ENCODE results near the gene D2HGDH.
"Not testable (repeated sequence)": the region's sequence is repeated elsewhere in the genome, so short reads cannot be mapped to it uniquely, and the experiment has no call there.

D2HGDH gene

DNA sequence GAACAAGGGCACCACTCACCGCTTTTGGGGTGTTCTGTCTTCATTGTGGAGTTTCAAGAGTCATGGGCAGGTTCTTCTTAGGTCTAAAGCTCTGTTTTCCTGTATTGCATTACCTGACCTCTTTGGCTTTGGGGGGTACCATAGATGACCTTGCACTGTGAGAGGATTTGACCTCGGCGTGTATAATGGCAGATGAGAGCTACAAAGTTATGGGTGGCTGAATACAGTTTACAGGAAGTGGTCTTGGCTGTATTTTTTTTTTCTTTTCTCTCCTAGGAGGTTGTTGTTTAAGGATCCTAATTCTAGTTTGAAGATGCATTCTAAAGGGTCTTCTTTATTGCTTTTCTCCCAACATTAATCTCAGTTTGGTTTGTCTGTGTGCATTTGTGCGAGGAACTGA, 53.7 kb downstream of the D2HGDH start:
- in situ Hi-C loops (cut with MboI; ENCODE audit: low sequenced_read_pairs): no loop called here

DNA sequence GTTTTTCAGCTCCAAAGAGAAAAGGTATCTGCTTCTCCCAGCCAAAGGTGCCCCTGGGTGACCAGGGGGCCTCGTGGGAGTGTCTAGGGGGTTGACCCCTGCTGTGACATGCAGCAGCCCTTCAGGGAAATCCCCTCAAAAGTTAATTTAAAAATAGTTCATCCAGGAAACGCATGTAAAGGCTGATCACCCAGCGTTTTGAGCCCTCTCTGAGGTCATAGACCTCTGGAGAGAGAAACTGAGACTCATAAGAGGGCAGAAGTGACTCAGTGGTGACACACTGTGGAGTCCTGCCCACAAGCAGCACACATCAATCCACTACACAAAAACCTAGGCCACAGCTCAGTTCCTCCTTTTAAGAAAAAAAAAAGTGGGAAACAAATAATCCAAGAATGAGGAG, 54.1 kb downstream of the D2HGDH start:
- in situ Hi-C loops (cut with MboI; ENCODE audit: low sequenced_read_pairs): no loop called here

DNA sequence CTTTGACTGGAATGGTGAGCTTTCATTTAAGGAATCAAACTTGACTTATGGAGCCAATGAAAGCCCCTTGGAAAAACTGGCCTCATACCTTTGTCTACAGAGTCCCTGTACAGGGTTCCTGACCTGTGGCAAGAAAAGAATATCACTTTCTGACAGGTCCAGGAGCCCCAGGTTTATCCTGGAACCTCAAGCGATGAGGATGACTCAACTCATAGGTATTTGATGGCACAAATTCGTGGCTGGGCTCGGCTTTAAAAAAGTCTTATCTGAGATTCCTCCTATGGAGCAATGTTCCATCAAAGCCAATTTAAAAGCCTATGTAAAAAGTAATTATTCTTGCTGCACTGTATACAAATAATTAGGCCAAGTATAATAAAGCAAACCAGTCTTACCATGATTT, 57.0 kb downstream of the D2HGDH start:
- in situ Hi-C loops (cut with MboI; ENCODE audit: low sequenced_read_pairs): not testable (repeated sequence)

DNA sequence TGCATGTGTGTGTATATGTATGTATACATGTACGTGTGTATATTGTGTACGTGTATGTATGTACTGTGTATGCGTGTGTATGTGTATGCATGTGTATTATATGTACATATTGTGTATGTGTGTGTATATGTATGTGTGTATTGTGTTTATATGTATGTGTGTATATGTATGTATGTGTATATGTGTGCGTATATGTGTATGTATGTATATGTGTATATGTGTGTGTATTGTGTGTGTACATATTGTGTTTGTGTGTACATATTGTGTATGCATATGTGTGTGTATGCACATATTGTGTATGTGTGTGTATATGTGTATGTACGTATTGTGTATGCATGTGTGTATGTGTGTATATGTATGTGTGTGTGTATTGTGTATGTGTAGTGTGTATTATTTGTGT, 59.0 kb downstream of the D2HGDH start:
- in situ Hi-C loops (cut with MboI; ENCODE audit: low sequenced_read_pairs): no loop called here

DNA sequence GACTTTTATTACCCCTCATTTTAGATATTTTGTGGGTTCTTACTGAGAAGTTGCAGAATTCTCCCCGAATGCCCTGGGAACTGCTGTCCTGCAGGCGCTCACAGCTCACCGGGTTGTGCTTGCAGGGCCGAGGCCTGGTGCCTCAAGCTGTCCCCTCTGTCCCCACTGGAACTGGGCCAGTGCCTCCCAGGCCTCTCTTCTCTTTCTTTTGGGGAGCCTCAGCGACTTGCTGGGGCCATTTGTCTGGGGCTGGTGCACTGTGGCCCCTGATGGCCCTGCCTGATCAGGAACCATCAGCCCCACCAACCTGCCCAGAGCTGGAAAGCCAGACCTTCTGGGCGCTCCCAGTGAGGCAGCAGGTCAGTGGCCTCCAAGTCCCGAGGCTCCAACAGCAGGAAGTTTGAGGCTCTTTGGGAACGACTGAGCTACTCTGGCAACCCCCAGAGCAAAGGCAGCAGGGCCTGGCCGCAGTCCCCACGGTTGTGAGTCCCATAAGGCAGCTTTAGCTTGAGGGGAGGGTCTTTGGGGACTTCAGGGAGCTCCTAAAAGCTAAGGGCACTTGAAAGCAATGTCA, 59.9 kb downstream of the D2HGDH start:
- in situ Hi-C loops (cut with MboI; ENCODE audit: low sequenced_read_pairs): no loop called here

DNA sequence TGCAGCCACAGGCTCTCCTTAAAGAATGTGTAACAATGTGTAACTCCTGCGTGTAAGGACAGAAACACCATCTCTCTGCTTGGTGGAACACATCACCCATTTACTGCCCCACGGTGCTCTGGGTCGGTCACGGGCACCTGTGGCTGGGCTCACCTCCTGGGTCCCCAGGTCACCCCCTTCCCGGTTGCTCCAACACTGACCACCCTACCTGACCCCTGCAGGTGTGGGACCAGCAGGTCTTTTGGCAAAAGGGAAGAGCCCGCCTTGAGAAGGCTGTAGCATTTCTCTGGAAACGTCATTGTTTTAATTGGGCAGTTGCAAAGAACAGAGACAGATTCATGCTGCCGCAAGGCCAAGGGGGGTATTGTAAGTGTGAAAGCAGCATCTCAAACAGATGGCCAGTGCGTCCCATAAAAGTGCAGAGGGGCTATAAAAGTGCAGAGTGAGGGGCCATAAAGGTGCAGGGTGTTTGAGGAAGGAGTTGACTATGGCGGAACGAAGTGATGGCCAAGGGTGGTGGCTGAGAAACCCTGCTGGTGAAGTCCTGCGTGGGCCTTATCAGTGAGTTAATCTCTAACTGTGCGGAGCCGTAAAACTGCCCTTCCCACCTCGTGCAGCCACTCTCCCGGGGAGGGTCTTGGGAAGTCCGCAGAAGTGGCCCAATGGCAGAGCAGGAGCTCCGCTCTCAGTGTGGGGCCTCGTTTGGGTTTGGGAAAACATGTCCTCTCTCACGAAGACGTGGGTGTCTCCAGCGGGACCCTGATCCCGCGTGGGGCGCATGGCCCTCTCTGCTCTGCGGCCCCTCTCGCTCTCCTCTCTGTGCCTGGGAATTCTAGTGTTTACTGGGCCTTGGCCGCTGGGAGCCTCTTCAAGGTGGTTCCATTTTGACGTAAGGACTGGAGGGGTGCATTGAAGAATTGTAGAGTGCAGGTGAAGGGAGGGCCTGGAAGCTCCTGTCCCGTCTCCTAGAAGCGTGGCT, 60.9 kb downstream of the D2HGDH start:
- in situ Hi-C loops (cut with MboI; ENCODE audit: low sequenced_read_pairs): no loop called here

DNA sequence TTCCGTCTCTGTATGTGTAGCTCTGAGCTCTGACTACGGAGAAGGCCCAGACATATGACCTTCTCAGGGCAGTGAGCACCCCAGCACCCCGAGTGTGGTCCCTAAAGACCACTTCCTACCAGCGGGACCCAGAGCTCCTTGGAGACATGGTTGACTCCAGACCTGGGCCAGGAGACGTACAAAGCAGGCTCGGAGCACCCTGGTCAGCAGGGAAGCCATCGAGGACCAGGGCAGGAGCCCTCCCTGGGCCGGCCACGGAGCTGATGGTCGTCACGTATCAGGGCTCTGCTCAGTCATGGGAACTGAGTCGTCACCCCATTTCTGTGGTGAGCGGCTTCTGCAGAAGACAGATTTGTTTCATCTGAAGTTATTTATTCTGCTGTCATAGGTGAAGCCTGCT, 61.8 kb downstream of the D2HGDH start:
- in situ Hi-C loops (cut with MboI; ENCODE audit: low sequenced_read_pairs): no loop called here

DNA sequence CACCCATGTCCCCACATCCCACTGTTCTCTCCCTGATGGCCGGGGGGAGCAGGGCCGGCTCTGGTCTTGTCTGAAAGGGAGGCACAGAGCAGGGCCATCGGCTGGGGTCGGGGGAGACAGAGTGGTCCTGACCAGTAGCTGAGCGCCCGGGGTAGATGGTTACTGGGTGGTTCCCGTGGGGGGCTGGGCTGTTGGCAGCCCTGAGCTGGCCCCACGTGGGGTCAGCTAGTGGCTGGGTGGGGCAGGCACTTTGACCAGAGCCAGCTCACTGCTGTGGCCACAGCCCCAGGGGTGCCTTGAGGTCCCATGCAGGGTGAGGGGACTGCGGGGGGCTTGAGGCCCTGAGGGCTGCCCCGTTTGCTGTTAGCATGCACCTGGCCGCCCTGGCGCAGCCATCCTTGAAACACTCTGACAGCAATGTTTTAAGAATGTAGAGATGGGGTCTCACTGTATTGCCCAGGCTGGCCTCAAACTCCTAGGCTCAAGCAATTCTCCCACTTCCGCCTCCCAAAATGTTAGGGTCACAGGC, 62.2 kb downstream of the D2HGDH start:
- in situ Hi-C loops (cut with MboI; ENCODE audit: low sequenced_read_pairs): no loop called here

DNA sequence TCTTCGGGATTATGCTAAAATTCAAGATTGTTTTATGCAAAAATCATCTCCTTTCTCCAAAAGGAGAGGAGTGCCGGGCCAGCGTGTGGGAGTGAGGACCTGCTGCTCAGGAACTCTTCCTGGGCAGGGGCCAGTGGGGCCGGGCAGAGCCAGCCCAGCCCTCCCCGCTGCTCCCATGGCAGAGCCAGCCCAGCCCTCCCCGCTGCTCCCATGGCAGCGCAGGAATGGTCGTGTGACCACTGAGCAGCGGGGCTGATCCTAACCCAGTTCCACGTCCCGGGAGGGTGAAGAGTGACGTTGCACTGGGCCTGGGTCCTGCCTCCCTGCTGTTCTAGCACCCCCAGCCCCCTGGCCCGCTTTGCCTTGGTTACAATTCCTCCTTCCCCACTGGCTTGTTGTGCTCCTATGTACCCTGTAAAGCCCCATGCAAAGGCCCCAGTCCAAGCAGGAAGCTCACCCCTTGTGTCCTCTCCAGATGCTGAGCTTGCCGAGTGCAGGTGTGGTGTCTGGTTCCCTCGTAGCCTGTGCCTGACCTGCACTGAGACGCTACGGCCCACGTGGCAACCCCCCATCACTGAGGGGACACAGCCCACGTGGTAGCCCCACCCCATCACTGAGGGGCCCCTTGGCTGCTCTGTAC, 63.1 kb downstream of the D2HGDH start:
- in situ Hi-C loops (cut with MboI; ENCODE audit: low sequenced_read_pairs): no loop called here

DNA sequence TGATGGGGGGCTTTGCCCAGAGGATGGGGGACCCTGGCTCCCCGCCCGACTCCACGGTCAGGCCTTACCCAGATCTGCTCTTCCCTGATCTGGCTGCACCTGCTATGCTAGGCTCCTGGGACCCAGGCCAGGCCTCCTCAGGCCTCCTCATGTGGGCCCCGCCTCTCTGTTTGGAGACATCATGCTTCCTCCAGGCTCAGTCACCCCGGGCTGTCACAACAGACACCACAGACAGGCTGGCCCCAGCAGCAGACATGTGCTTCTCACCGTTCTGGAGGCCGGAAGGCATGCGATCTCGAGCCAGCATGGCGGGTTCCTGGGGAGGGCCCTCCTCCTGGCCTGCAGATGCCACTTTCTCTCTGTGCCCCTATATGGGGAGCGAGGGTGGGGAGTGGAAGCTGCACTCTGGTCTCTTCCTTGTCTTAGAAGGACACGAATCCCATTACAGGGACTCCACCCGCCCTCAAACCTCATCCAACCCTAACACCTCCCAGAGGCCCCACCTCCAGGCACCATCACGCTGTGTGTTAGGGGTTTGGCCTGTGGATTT, 63.7 kb downstream of the D2HGDH start:
- in situ Hi-C loops (cut with MboI; ENCODE audit: low sequenced_read_pairs): no loop called here

DNA sequence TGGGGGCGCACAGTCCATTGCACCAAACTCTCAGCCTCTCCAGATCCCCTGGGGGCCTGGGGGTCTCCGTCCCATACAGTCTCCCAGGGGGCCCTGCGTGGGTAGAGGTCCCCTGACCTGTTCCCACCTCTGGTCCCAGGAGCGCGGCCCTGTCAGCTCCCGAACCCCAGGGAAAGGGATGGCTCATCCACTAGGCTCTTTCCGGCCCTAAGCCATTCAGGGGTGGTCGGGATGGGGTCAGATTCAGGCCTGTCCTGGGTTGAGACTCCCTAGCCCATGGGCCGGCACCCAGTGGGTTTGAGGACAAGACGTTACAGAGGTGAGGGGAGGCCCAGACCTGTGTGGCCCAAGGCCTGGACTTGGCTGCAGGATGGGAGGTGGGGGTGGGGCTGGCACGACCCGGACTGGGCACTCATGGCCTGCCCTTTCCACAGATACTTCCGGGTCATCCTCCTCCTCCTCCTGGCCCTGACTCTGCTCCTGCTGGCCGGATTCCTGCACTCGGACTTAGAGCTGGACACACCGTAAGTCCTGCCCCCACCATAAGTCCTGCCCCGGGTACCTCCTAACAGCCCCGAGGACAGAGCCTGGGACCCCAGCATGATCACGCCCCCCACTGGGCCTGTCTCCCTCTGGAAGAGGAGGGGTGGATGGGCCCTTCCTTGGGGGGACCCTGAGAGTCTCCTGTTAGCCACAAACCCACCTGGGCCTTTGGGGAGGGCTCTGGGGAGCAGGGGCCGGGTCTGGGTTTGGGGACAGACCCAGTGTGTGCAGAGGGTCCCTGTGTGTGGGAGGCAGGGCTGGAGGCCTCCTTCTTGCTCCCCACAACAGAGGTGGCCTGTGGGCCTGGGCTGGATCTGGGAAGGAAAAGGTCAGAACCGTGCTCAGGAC, 64.4 kb downstream of the D2HGDH start:
- in situ Hi-C loops (cut with MboI; ENCODE audit: low sequenced_read_pairs): no loop called here

DNA sequence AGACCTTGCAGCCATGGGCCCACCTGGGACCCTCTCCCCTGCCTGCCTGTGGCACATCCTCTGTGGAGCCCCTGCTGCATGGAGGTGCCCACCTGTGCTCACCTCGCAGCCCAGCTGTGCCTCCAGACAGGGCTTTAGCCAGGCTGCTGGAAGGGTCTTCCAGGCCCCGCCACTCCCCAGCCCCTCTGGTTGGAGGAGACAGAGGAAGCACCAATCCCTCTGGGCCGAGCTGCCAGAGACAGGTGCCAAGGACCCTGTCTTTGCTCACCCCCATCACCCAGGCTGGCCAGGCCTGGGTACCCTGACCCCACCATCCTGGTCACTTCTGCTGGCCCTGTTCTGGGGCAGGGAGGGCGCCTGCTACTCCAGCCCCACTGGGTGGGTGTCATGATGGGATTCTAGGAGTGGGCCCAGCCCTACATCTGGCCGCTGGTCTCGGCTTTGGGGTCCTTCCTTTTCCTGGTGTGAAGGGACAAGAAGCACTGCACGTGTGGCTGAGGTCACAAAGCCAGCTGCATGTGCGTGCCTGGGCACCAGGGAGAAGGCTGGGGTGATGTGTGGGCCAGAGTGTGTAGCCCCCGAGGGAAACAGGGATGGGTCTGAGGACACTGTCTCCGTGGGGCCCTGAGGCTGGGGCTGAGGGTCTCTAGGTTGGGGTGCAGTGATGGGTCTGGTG, 65.2 kb downstream of the D2HGDH start:
- in situ Hi-C loops (cut with MboI; ENCODE audit: low sequenced_read_pairs): no loop called here

DNA sequence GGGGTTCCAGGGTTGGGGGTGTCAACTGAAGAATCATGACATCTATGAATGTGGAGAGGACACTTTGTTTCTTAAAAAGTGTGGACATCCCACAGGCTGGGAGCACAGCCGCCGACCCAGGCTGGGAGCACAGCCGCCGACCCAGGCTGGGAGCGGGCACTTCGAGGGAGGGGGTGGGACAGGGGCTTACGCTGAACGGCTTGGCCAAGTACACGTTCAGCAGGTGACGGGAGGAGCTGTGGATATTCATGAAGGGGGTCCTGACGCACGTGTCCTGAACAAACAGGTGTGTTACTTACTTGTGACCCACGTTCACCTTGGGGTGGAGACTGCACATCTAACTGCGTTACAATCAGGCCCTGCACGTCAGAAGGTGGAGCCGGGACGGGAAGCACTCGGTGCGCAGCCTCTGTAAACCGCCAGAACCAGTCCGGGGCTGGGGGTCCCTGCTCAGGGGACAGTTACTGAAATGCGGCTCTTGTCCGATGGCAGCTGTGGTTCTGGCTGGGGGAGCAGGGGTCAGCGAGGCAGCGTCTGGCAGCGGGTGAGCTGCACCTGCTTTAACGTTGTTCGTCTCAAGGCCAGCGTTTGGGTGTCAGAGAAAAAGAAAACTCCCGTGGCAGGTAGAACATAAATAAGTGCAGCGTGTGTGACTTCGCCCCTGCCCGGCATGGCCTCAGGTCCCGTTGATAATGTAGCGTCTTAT, 65.9 kb downstream of the D2HGDH start:
- in situ Hi-C loops (cut with MboI; ENCODE audit: low sequenced_read_pairs): not testable (repeated sequence)

DNA sequence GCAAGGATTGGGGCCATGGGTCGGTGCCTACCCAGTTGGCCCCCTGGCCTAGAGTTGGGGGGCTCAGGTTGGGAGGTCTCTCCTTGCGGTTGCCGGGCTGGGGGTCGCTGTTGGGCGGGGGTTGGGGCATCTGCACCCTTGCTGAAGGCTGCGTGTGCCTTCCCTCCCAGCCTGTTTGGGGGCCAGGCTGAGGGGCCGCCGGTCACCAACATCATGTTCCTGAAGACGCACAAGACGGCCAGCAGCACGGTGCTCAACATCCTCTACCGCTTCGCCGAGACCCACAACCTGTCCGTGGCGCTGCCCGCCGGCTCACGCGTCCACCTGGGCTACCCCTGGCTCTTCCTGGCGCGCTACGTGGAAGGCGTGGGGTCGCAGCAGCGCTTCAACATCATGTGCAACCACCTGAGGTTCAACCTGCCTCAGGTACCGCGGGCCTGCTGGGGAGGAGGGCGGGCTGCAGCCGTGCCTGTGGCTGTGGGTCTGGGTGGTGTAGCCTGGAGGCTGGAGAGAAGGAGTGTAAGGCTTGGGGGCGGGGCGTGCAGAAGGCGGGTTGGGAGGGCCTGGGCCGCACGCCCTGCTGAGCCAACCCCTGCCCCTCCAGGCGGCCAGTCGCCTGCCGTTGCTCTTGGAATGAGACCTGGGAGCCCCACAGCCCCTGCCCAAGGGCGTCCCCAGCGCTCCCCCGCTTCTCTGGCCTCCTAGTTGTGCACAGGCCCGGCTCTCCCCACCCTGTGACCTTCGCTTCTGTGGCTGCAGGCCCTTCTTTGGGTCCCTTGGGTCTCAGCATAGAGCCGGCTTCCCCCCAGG, 67.4 kb downstream of the D2HGDH start:
- in situ Hi-C loops (cut with MboI; ENCODE audit: low sequenced_read_pairs): no loop called here

DNA sequence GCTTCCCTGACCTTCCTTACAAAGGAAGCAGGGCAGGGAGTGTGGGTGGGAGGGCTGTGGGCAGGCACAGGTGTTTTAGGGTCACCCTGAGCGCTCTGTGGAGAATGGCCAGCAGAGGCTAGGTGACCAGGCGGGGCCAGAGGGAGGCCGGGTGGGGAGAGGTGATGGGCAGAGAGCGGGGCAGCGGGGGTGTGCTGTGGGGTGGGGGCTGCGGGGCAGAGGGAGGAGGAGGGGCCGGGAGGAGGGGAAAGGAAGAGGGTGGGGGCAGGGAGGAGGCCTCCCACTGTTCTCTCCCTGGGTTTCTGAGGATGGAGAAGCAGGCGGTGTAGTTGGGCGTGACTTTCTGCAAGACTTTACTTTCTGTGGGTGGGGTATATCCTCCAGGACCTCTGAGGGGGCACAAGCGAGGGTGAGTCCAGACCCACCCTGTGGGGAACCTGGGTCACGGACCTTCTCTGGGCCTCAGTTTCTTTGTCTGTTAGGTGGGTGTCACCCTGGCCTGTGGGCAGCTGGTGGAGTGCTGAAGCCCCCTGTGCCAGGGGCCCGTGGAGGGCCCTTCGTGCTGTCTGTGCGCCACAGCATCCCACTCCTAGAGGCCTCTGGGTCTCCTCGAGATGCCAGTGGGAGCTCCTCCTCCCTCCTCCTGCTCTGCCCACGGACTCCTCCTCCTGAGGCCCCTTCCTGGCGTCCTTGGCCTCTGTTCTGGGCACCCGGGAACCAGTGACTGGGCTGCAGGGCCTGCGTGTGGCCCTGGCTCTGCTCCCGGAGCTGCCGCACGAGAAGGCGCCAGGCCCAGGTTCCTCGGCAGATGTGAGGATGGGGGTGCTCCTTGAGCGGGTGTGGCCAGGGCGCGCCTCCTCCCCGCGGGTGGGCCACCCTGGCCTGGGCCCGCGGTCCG, 68.2 kb downstream of the D2HGDH start:
- in situ Hi-C loops (cut with MboI; ENCODE audit: low sequenced_read_pairs): no loop called here

DNA sequence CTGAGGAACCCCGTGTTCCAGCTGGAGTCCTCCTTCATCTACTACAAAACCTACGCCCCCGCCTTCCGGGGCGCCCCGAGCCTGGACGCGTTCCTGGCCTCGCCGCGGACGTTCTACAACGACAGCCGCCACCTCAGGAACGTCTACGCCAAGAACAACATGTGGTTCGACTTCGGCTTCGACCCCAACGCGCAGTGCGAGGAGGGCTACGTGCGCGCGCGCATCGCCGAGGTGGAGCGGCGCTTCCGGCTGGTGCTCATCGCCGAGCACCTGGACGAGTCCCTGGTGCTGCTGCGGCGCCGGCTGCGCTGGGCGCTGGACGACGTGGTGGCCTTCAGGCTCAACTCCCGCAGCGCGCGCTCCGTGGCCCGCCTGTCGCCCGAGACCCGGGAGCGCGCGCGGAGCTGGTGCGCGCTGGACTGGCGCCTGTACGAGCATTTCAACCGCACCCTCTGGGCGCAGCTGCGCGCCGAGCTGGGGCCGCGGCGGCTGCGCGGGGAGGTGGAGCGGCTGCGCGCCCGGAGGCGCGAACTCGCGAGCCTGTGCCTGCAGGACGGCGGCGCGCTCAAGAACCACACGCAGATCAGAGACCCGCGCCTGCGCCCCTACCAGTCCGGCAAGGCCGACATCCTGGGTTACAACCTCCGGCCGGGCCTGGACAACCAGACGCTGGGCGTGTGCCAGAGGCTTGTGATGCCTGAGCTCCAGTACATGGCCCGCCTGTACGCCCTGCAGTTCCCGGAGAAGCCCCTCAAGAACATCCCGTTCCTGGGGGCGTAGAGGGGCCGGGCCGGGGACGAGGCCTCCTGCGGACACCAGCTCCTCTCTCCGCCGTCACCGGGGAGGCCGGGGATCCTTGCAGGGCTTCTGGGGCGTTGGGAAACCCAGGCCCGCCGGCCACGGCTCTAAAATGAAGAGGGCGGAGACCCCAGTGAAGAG, 69.2 kb downstream of the D2HGDH start:
- in situ Hi-C loops (cut with MboI; ENCODE audit: low sequenced_read_pairs): no loop called here
